WTC11 (cell line): ENCODE measurements around the gene GOLGA6L7. TPM values are rescaled to one million over a fixed set of nuclear protein-coding genes. Genes with fewer than 3 reads are reported as not detected.
A peak's percentile ranks its signal among the peaks of the same experiment; 100 is the strongest.
"Not testable (repeated sequence)": the region's sequence is repeated elsewhere in the genome, so short reads cannot be mapped to it uniquely, and the experiment has no call there.

Source experiments
- ATAC-seq: fragments of 200-7000 bp; cut with Tn5 transposase; 2 replicates; pipeline ENCODE4 v1.10.0; 2021; ENCODE audit warnings: mild to moderate bottlenecking, moderate library complexity
- CTCF ChIA-PET: fragments of 300-600 bp; sonication (Branson Sonifier 250); formaldehyde crosslinking; loops from one replicate; lab custom pipeline; 2021; ENCODE audit warnings: antibody characterized with exemption; lab: Charles Lee
- POLR2A ChIA-PET: fragments of 350-600 bp; sonication (Branson Sonifier 250); formaldehyde crosslinking; loops from one replicate; lab custom pipeline; 2021; ENCODE audit warnings: antibody characterized with exemption; lab: Charles Lee
- DNase-seq: peaks from one replicate; pipeline ENCODE4 v3.0.0; 2021; ENCODE audit warnings: low spot score
- H3K27ac Mint-ChIP-seq: 2 replicates; pipeline ENCODE4 v1.8.0; 2021; ENCODE audit warnings: mixed read lengths
- H3K27me3 Mint-ChIP-seq: 2 replicates; pipeline ENCODE4 v1.8.0; 2021; ENCODE audit warnings: low read depth, mild to moderate bottlenecking, moderate library complexity, mixed read lengths
- H3K36me3 Mint-ChIP-seq: 2 replicates; pipeline ENCODE4 v1.8.0; 2021; ENCODE audit warnings: mixed read lengths
- H3K4me1 Mint-ChIP-seq: 2 replicates; pipeline ENCODE4 v1.8.0; 2022; ENCODE audit warnings: mixed read lengths
- H3K4me3 Mint-ChIP-seq: 2 replicates; pipeline ENCODE4 v1.8.0; 2021; ENCODE audit warnings: mild to moderate bottlenecking, moderate library complexity, mixed read lengths
- H3K9me3 Mint-ChIP-seq: 2 replicates; pipeline ENCODE4 v1.8.0; 2021; ENCODE audit warnings: mixed read lengths
- total RNA-seq: library from RNA; stranded (reverse); gene quantifications from 3 replicates; pipeline ENCODE4 v1.2.3, GENCODE V29; 2021

The GOLGA6L7 gene
- total RNA-seq, 1 experiment from 2014 or later: not detected

GRCh38 chr15:28814059-28814458 lies 34.4 kb downstream of the GOLGA6L7 start:
- H3K36me3 Mint-ChIP-seq, H3K27me3 Mint-ChIP-seq, H3K4me1 Mint-ChIP-seq, H3K4me3 Mint-ChIP-seq, DNase-seq, POLR2A ChIA-PET, CTCF ChIA-PET, ATAC-seq, H3K27ac Mint-ChIP-seq, H3K9me3 Mint-ChIP-seq: not testable (repeated sequence)

DNA sequence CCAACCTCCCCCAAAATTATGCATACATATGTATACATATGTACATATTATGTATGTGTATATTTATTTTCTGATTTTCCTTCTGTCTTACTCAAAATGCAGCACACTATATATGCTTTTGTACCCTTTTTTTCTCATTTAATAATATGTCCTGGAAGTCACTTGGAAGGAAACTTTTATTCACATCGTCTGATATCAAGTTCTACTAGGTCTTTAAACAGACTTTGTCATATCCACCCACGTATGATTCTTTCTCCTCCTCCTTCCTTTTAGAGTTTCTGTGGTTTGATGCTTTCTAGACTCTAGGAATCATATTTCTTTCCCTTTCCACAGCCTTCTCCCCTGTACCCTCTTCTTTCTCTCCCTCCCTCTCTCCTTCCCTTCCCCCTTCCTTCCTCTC lies 35.1 kb downstream of the GOLGA6L7 start:
- H3K27ac Mint-ChIP-seq, CTCF ChIA-PET, H3K4me1 Mint-ChIP-seq, H3K4me3 Mint-ChIP-seq, POLR2A ChIA-PET, ATAC-seq, H3K27me3 Mint-ChIP-seq, DNase-seq, H3K9me3 Mint-ChIP-seq, H3K36me3 Mint-ChIP-seq: not testable (repeated sequence)

GRCh38 chr15:28811852-28812550 lies 36.4 kb downstream of the GOLGA6L7 start:
- H3K27ac Mint-ChIP-seq, DNase-seq, H3K36me3 Mint-ChIP-seq, CTCF ChIA-PET, H3K4me3 Mint-ChIP-seq, ATAC-seq, H3K9me3 Mint-ChIP-seq, H3K27me3 Mint-ChIP-seq, POLR2A ChIA-PET, H3K4me1 Mint-ChIP-seq: not testable (repeated sequence)

DNA sequence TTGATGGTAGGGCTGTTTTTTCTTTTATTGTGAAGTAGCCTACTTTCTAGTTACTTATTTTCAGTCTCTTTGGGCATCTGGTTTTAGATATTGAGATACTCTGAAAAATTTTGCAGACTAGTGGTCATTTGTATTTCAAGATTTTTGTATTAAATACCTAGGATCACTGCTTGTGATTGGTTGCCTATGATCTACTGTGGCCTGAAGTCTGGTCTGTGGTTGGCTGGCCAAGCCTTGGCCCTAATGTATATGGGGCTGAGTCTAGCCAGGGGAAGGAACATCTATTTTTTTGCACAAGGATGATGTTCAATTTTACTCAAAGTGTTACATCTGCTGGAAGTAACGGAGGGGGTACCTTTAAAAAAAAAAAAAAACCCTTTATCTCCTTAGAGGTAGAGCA lies 38.0 kb downstream of the GOLGA6L7 start:
- H3K9me3 Mint-ChIP-seq, ATAC-seq, H3K27me3 Mint-ChIP-seq, H3K36me3 Mint-ChIP-seq, CTCF ChIA-PET, POLR2A ChIA-PET, H3K4me3 Mint-ChIP-seq, DNase-seq, H3K27ac Mint-ChIP-seq, H3K4me1 Mint-ChIP-seq: not testable (repeated sequence)

DNA sequence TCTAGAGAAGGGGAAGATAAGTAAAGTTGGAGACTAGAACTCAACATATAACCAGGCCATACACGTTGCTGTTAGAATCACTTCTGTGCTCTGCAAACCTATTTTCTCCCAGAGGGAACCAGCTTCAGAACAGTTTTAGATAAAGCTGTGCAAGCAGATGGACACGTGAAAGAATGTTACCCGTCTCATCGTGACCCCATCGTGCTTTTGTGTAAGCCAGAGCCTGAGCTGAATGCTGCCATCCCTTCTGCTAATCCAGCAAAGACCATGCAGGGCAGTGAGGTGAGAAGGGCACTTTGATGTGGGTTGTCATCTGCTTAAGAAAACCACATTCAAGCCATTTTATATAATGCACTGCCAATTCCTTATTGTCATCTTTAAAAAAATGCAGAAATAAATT lies 40.3 kb downstream of the GOLGA6L7 start:
- ATAC-seq, POLR2A ChIA-PET, DNase-seq, H3K27me3 Mint-ChIP-seq, H3K27ac Mint-ChIP-seq, H3K9me3 Mint-ChIP-seq, H3K4me3 Mint-ChIP-seq, H3K36me3 Mint-ChIP-seq, CTCF ChIA-PET, H3K4me1 Mint-ChIP-seq: not testable (repeated sequence)

GRCh38 chr15:28800366-28800765 lies 48.1 kb downstream of the GOLGA6L7 start:
- ATAC-seq, H3K4me1 Mint-ChIP-seq, H3K4me3 Mint-ChIP-seq, H3K9me3 Mint-ChIP-seq, CTCF ChIA-PET, H3K27ac Mint-ChIP-seq, DNase-seq, H3K36me3 Mint-ChIP-seq, POLR2A ChIA-PET, H3K27me3 Mint-ChIP-seq: not testable (repeated sequence)

DNA sequence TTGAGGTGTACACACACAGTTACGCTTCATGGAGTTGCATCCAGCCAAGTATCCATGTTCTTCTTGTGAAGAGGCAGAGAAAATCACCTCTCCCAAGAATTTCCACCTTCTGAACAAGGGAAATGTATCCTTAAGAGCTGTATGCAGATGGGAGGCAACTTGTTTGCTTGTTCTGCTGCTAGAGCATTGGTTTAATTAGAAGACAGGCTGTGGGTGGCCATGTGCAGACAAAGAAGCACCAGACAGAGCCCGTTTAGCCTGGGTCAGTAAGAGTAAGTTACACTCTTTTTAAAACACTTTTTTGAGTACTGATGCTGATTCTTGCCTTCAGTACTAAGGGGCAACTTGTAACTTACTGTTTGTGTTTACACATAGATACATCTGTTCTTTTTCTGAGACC lies 50.2 kb downstream of the GOLGA6L7 start:
- DNase-seq, H3K9me3 Mint-ChIP-seq, POLR2A ChIA-PET, H3K4me1 Mint-ChIP-seq, H3K4me3 Mint-ChIP-seq, H3K27me3 Mint-ChIP-seq, H3K36me3 Mint-ChIP-seq, H3K27ac Mint-ChIP-seq, CTCF ChIA-PET: not testable (repeated sequence)
- ATAC-seq: peak; percentile 68

DNA sequence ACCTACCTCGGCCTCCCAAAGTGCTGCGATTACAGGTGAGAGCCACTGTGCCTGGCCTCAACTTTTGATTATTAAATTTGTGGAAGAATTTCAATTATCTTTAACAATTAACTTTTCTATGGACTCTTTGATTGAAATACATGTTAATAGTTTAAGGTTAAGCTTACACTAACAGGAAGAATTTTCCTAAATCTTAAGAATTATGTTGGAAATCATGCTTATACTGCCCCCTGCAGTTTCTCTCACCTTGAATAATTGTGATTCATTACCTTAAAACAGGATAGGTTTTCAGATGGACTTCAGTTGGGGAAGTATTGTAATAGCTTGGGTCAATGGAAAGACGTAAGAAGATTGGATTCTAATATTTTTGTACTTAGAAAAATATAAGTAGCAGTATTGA lies 54.2 kb downstream of the GOLGA6L7 start:
- H3K9me3 Mint-ChIP-seq, ATAC-seq, POLR2A ChIA-PET, H3K27me3 Mint-ChIP-seq, DNase-seq, H3K36me3 Mint-ChIP-seq, H3K4me3 Mint-ChIP-seq, H3K4me1 Mint-ChIP-seq, H3K27ac Mint-ChIP-seq: not testable (repeated sequence)
- CTCF ChIA-PET: interaction anchor here (0.7 to 1.3 kb wide), 2 partner anchors 67 to 153 kb away, joined by 3 to 4 read pairs; no protein-coding TSS in a partner anchor

Other genes with a start within 250 kb of the GOLGA6L7 start
- 0.39 TPM in 1 of 3 replicates, not detected in the others for gene GOLGA8M, start 136.2 kb downstream of the GOLGA6L7 start, total RNA-seq
- 11.2 to 14.6 TPM (median 13.9 TPM) in 3 replicates for gene APBA2, start 37.3 kb upstream of the GOLGA6L7 start, total RNA-seq